ENCODE results near the gene HDAC9.
A peak's percentile ranks its signal among the peaks of the same experiment; 100 is the strongest.

Gene HDAC9

DNA sequence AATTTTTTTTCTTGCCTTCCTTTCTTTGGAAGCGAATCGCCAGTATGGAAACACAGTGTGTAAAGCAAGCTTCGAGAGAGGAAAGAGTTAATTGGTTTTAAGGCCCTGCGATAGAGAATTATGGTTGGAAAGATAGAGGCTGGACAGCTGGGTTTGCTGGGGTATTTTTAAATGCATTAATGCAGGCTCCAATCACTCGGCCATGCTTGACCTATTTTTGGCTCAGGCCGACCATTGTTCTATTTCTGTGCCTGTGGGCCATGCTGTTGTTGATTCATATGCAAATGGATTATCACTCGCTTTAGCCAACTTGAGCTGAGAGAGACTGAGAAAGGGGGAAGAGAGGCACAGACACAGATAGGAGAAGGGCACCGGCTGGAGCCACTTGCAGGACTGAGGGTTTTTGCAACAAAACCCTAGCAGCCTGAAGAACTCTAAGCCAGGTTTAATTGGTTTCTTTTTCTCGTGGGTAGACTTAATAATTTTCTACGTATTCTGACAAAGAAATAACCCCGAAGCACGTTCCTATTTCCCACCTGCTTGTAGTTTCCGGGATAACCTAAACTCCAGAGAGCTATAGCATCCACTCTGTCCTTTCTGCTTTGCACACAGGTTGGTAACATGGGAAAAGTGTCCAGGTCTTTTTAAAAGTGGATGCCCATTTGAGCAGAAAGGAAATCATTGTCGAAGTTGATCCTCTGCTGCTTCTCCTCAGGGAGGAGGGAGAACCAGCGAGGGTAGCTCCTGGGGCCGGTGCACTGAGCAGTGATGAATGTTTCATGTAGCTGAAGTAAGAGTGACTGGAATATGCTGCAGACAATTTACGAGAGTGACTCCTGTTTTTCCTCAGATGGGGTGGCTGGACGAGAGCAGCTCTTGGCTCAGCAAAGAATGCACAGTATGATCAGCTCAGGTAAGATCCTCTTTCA, at the start of gene HDAC9:
Gene HDAC9 (plus strand): TSS at position 338 of the 929 bp plus-strand sequence. CDS start 554 bp downstream, at position 892.
- Histone ChIP-seq H3K36me3 (ENCODE audit: control insufficient read depth in 2 of 2, insufficient read depth in 2 of 2, low read length in 2 of 2) (no peaks in the 10 kb centered on the region), H3K4me1 (ENCODE audit: control insufficient read depth, insufficient read depth, low read length) (peaks cover 4% of the 10 kb centered on the region), H3K27me3 (ENCODE audit: control insufficient read depth in 1 of 2, insufficient read depth in 2 of 2, low read length in 2 of 2) (no peaks in the 10 kb centered on the region), H3K4me3 (ENCODE audit: low read length in 2 of 2) (peak within 1 kb of the TSS; percentile 70 to 71), H3K9ac (ENCODE audit: low read length in 2 of 2) (peak within 1 kb of the TSS in 1 of 2 donors; percentile 30), H3K27ac (ENCODE audit: low read length) (no peak within 1 kb of the TSS), H3K9me3 (ENCODE audit: control insufficient read depth in 2 of 2, low read length in 2 of 2) (no peaks in the 10 kb centered on the region)

DNA sequence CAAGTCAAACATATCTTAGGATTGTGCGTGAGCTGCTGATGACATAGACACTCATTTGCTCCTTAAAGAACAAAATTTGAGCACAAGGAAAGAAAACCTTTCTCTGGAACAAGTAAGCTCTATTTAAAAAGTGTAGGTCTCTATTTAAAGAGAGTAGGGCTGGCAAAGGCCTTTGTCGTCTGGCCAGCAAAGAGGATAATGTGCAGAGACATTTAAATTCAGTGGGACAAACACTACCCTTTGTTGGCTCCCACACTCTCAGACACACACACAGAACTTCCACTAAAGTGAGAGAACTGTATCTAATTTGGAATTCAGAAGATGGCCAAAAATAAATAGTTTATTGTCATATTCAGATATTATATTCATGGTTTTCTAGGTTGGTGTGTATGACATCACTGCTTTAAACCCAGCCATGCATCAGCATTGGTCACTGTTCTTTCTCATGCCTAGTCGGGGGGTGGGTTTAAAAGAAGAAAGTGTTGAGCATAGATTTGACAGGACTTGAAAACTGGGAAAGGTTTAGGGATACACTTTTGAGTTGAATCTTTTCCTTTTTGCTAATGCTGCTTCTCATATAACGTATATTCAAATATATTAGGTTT, 49.5 kb upstream of the HDAC9 start:
- Histone ChIP-seq H3K9ac (ENCODE audit: low read length in 2 of 2) (no peak overlapping the region), H3K9me3 (ENCODE audit: control insufficient read depth in 2 of 2, low read length in 2 of 2) (no peaks in the 10 kb centered on the region), H3K4me1 (ENCODE audit: control insufficient read depth, insufficient read depth, low read length) (no peaks in the 10 kb centered on the region), H3K27ac (ENCODE audit: low read length) (no peak overlapping the region), H3K4me3 (ENCODE audit: low read length in 2 of 2) (no peak overlapping the region), H3K27me3 (ENCODE audit: control insufficient read depth in 1 of 2, insufficient read depth in 2 of 2, low read length in 2 of 2) (no peaks in the 10 kb centered on the region), H3K36me3 (ENCODE audit: control insufficient read depth in 2 of 2, insufficient read depth in 2 of 2, low read length in 2 of 2) (no peaks in the 10 kb centered on the region)

DNA sequence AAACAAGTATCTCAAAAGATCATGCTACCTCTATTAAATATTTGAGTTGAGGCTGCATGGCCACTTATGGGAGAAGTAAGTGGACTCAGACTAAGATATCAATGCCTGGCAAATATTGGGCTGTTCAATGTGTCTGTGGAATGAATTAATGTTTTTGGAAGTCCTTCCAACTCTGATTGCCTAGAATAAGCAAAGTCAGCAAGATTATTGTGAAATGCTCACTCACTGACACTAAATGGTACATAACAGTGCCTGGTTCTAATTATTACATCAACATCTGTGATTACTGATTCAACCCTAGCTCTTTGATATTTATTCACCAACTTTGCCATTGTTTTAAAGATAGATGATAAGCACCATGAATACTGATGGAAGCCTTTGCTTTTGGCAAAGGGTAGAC, 45.5 kb upstream of the HDAC9 start:
- Histone ChIP-seq H3K27me3 (ENCODE audit: control insufficient read depth in 1 of 2, insufficient read depth in 2 of 2, low read length in 2 of 2) (no peaks in the 10 kb centered on the region), H3K27ac (ENCODE audit: low read length) (no peak overlapping the region), H3K4me1 (ENCODE audit: control insufficient read depth, insufficient read depth, low read length) (no peaks in the 10 kb centered on the region), H3K36me3 (ENCODE audit: control insufficient read depth in 2 of 2, insufficient read depth in 2 of 2, low read length in 2 of 2) (no peaks in the 10 kb centered on the region), H3K9ac (ENCODE audit: low read length in 2 of 2) (no peak overlapping the region), H3K9me3 (ENCODE audit: control insufficient read depth in 2 of 2, low read length in 2 of 2) (no peaks in the 10 kb centered on the region), H3K4me3 (ENCODE audit: low read length in 2 of 2) (no peak overlapping the region)

- no peaks in the 10 kb centered on the region for H3K9me3 ChIP-seq (ENCODE audit: control insufficient read depth in 2 of 2, low read length in 2 of 2)
- H3K27ac ChIP-seq (ENCODE audit: low read length), result no peak overlapping the region
- H3K9ac ChIP-seq (ENCODE audit: low read length in 2 of 2), result no peak overlapping the region
- no peaks in the 10 kb centered on the region for H3K36me3 ChIP-seq (ENCODE audit: control insufficient read depth in 2 of 2, insufficient read depth in 2 of 2, low read length in 2 of 2)
- no peaks in the 10 kb centered on the region for H3K4me1 ChIP-seq (ENCODE audit: control insufficient read depth, insufficient read depth, low read length)
- H3K4me3 ChIP-seq (ENCODE audit: low read length in 2 of 2), result no peak overlapping the region
- no peaks in the 10 kb centered on the region for H3K27me3 ChIP-seq (ENCODE audit: control insufficient read depth in 1 of 2, insufficient read depth in 2 of 2, low read length in 2 of 2)
Observed at GRCh38 chr7:18455606-18456005, 39.9 kb upstream of the HDAC9 start.

- no peaks in the 10 kb centered on the region for H3K4me1 ChIP-seq (ENCODE audit: control insufficient read depth, insufficient read depth, low read length)
- no peaks in the 10 kb centered on the region for H3K27me3 ChIP-seq (ENCODE audit: control insufficient read depth in 1 of 2, insufficient read depth in 2 of 2, low read length in 2 of 2)
- H3K4me3 ChIP-seq (ENCODE audit: low read length in 2 of 2), result no peak overlapping the region
- no peak overlapping the region for H3K9ac ChIP-seq (ENCODE audit: low read length in 2 of 2)
- H3K27ac ChIP-seq (ENCODE audit: low read length), result no peak overlapping the region
- H3K36me3 ChIP-seq (ENCODE audit: control insufficient read depth in 2 of 2, insufficient read depth in 2 of 2, low read length in 2 of 2), result no peaks in the 10 kb centered on the region
- no peaks in the 10 kb centered on the region for H3K9me3 ChIP-seq (ENCODE audit: control insufficient read depth in 2 of 2, low read length in 2 of 2)
Observed at GRCh38 chr7:18457832-18458231, 37.7 kb upstream of the HDAC9 start.

- no peaks in the 10 kb centered on the region for H3K27me3 ChIP-seq (ENCODE audit: control insufficient read depth in 1 of 2, insufficient read depth in 2 of 2, low read length in 2 of 2)
- H3K4me3 ChIP-seq (ENCODE audit: low read length in 2 of 2), result no peak overlapping the region
- H3K9ac ChIP-seq (ENCODE audit: low read length in 2 of 2), result no peak overlapping the region
- no peak overlapping the region for H3K27ac ChIP-seq (ENCODE audit: low read length)
- H3K4me1 ChIP-seq (ENCODE audit: control insufficient read depth, insufficient read depth, low read length), result no peaks in the 10 kb centered on the region
- no peaks in the 10 kb centered on the region for H3K36me3 ChIP-seq (ENCODE audit: control insufficient read depth in 2 of 2, insufficient read depth in 2 of 2, low read length in 2 of 2)
- no peaks in the 10 kb centered on the region for H3K9me3 ChIP-seq (ENCODE audit: control insufficient read depth in 2 of 2, low read length in 2 of 2)
Observed at GRCh38 chr7:18458830-18459229, 36.7 kb upstream of the HDAC9 start.

DNA sequence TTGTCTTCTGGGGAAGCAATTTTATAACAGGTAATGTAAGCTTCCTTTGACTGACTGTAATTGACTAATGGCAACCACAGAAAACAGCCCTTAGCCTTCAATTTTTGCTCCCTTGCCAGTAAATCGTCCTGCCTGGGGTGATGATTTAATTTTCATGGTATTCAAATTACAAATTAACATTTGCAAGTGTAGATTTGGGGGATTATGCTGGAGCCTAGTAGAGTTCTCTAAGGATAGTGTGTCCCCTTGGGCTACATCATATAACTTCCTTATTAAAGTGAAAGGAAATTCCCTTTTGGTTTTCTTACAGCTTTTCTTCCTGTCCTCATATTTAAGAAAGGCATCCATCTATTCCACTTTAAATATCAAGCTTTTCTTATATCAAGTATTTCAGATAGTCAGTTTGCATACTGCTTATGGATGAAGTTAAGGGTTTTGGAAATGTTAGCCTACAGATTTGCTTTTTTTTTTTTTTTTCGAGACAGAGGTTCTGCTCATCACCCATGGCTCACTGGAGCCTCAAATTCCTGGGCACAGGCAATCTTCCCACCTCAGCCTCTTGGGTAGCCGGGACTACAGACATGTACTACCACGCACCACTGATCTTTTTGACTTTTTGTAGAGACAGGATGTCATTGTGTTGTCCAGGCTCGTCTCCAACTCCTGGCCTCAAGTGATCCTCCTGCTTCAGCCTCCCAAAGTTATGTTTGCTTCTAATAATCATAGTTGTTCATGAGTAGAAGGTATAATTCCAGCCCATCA, 35.9 kb upstream of the HDAC9 start:
- Histone ChIP-seq H3K9ac (ENCODE audit: low read length in 2 of 2) (no peak overlapping the region), H3K36me3 (ENCODE audit: control insufficient read depth in 2 of 2, insufficient read depth in 2 of 2, low read length in 2 of 2) (no peaks in the 10 kb centered on the region), H3K4me3 (ENCODE audit: low read length in 2 of 2) (no peak overlapping the region), H3K27me3 (ENCODE audit: control insufficient read depth in 1 of 2, insufficient read depth in 2 of 2, low read length in 2 of 2) (no peaks in the 10 kb centered on the region), H3K4me1 (ENCODE audit: control insufficient read depth, insufficient read depth, low read length) (no peaks in the 10 kb centered on the region), H3K27ac (ENCODE audit: low read length) (no peak overlapping the region), H3K9me3 (ENCODE audit: control insufficient read depth in 2 of 2, low read length in 2 of 2) (no peaks in the 10 kb centered on the region)

- H3K9ac ChIP-seq (ENCODE audit: low read length in 2 of 2), result no peak overlapping the region
- no peak overlapping the region for H3K4me3 ChIP-seq (ENCODE audit: low read length in 2 of 2)
- no peaks in the 10 kb centered on the region for H3K4me1 ChIP-seq (ENCODE audit: control insufficient read depth, insufficient read depth, low read length)
Observed at GRCh38 chr7:18461785-18462467, 33.6 kb upstream of the HDAC9 start.

GRCh38 chr7:18464830-18465229, 30.7 kb upstream of the HDAC9 start:
- Histone ChIP-seq H3K27me3 (ENCODE audit: control insufficient read depth in 1 of 2, insufficient read depth in 2 of 2, low read length in 2 of 2) (no peaks in the 10 kb centered on the region), H3K4me3 (ENCODE audit: low read length in 2 of 2) (no peak overlapping the region), H3K9ac (ENCODE audit: low read length in 2 of 2) (no peak overlapping the region), H3K36me3 (ENCODE audit: control insufficient read depth in 2 of 2, insufficient read depth in 2 of 2, low read length in 2 of 2) (no peaks in the 10 kb centered on the region), H3K4me1 (ENCODE audit: control insufficient read depth, insufficient read depth, low read length) (no peaks in the 10 kb centered on the region), H3K27ac (ENCODE audit: low read length) (no peak overlapping the region), H3K9me3 (ENCODE audit: control insufficient read depth in 2 of 2, low read length in 2 of 2) (no peaks in the 10 kb centered on the region)

More at GRCh38 chr7:18461785-18462467, 33.6 kb upstream of the HDAC9 start:
- no peaks in the 10 kb centered on the region for H3K36me3 ChIP-seq (ENCODE audit: control insufficient read depth in 2 of 2, insufficient read depth in 2 of 2, low read length in 2 of 2)
- H3K27ac ChIP-seq (ENCODE audit: low read length), result no peak overlapping the region
- no peaks in the 10 kb centered on the region for H3K9me3 ChIP-seq (ENCODE audit: control insufficient read depth in 2 of 2, low read length in 2 of 2)
- H3K27me3 ChIP-seq (ENCODE audit: control insufficient read depth in 1 of 2, insufficient read depth in 2 of 2, low read length in 2 of 2), result no peaks in the 10 kb centered on the region

- Histone ChIP-seq H3K27ac (ENCODE audit: low read length) (no peak overlapping the region), H3K4me1 (ENCODE audit: control insufficient read depth, insufficient read depth, low read length) (no peaks in the 10 kb centered on the region), H3K9ac (ENCODE audit: low read length in 2 of 2) (no peak overlapping the region), H3K4me3 (ENCODE audit: low read length in 2 of 2) (no peak overlapping the region), H3K9me3 (ENCODE audit: control insufficient read depth in 2 of 2, low read length in 2 of 2) (no peaks in the 10 kb centered on the region), H3K27me3 (ENCODE audit: control insufficient read depth in 1 of 2, insufficient read depth in 2 of 2, low read length in 2 of 2) (no peaks in the 10 kb centered on the region), H3K36me3 (ENCODE audit: control insufficient read depth in 2 of 2, insufficient read depth in 2 of 2, low read length in 2 of 2) (no peaks in the 10 kb centered on the region)
Observed at GRCh38 chr7:18467011-18467410, 28.5 kb upstream of the HDAC9 start.
